ENCODE results near the gene AOX1.
"Not testable (repeated sequence)": the region's sequence is repeated elsewhere in the genome, so short reads cannot be mapped to it uniquely, and the experiment has no call there.

The AOX1 gene

DNA sequence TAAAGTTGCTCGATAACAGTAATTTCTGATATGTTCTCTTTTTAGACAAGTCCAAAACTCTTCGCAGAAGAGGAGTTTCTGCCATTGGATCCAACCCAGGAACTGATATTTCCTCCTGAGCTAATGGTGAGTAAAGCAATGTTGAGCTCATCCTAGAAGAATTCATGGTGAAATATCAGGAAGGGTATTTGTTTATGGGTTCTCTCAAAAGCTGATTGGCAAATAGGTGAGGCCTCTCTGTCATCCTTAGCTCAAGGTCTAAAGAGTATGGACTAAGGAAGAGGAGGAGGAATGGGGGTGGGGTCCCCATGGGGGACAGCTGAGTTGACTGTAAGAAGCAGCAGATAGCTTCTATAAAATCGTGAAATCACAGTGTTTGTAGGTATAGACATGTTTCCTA is 18.2 kb downstream of the AOX1 start:
- DNase-seq: no peak

DNA sequence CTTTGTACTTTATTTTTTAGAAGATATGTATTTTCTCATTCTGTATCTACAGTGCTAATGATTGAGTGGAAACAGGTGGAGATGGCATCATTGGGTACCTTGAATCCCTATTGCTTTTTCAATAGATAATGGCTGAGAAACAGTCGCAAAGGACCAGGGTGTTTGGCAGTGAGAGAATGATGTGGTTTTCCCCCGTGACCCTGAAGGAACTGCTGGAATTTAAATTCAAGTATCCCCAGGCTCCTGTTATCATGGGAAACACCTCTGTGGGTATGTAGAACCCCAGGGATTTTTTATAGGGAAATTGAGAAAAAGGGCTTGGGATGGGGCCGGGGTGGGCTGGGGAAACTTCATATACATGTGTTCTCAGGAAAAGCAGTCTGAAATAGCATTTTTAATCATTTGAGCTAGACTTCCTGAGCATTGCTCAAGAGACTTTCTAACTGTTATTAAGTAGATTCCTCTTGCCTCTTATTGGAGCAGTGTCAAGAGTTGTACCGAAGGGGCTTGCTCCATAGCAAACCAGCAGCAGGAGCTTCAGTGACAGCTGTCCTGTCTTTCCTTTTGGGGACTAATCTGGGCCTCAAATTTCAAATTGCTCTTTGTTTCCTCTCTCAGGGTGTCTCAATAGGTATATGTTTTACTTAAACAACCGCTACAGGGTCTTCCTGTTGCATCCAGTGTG is 18.9 kb downstream of the AOX1 start:
- no peak for DNase-seq

DNA sequence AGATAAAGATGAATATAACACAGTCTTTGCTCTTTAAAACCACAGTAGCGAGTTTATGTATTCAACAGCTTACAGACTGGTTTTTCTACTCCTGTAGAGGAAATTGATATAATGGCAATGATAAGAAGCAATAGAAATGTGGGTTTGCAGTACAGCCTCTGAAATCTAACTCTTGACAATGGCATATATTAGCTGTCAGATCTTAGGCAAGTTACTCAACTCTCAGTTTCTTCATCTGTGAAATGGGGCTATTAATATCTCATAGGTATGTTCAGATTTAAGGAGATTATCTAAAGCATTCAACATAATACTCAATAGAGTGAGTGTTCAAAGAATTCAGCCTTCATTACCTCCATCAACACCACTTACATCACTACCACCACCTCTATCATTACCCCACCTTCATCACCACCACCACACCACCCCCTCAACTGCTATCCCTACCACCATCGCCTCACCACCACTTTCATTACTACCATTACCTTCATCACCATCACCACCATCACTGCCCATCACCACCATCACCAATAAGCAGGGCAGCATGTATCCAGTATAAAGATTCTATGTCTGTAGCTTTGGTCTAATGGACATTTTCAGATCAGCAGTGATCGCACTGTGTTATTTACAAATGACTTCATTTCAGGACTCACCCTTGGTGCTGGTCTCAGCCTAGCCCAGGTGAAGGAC is 22.7 kb downstream of the AOX1 start:
- DNase-seq: no peak

DNA sequence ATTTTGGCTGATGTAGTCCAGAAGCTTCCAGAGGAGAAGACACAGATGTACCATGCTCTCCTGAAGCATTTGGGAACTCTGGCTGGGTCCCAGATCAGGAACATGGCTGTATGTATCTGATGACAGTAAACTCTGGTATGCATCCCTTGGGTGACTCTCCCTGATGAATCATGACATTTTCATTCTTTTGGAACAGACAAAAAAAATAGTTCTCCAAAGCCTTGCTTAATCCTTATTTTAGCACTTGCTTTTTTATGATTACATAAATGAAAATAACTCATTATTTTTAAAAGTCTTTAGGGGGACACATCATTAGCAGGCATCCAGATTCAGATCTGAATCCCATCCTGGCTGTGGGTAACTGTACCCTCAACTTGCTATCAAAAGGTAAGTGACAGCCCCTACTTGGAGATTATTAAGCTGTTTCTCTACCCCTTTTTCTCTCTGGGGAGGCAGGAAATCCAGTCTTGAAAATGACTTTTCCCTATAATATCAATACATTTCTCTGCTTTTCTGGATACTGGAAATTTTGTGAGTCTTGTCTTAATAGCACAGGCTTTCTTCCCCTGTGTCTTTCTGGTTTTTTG is 23.3 kb downstream of the AOX1 start:
- no peak for DNase-seq

DNA sequence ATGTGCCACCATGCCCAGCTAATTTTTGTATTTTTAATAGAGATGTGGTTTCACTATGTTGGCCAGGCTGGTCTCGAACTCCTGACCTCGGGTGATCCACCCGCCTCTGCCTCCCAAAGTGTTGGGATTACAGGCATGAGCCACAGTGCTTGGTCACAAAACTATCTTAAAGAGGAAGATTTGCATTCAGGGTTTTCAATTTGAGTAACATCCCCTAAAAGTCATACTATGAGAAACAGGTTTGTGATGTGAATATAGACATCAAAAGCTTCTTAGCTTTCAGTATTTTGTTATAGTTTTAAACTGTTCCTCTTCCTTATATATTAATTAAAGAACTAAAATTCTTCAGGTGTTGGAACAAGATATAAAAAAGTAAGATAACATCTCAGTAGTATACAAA is 24.4 kb downstream of the AOX1 start:
- DNase-seq: not testable (repeated sequence)

DNA sequence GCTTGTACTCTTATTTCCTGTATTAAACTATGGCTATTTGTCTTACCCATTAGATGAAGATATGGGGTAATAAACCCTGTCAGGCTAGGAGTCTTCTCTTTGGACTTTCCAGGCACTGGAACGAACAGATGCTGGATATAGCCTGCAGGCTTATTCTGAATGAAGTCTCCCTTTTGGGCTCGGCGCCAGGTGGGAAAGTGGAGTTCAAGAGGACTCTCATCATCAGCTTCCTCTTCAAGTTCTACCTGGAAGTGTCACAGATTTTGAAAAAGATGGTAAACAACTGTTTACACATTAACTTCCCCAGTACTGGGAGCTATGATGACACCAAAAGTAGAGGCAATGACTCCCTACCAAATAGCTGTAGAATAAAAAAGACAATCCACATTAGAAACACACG is 27.9 kb downstream of the AOX1 start:
- no peak for DNase-seq

DNA sequence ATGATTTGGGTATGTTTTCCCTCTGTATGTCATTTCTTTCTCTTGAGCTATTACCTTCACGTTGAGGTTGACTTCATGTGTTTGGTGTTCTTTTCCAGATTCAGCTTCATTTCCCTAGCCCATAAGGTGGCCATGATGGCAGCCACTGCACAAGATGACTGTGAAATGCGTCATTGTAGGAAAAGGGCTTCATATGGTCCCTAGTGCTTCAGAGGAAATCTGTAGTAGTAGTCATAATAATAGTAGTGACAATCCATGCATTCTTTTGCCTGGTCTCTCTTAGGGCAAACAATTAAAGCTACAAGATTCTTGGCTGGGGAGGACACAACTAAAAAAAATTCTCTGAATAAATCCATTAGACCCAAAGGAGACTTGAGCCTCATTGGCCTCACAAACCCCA is 28.4 kb downstream of the AOX1 start:
- DNase-seq: no peak

DNA sequence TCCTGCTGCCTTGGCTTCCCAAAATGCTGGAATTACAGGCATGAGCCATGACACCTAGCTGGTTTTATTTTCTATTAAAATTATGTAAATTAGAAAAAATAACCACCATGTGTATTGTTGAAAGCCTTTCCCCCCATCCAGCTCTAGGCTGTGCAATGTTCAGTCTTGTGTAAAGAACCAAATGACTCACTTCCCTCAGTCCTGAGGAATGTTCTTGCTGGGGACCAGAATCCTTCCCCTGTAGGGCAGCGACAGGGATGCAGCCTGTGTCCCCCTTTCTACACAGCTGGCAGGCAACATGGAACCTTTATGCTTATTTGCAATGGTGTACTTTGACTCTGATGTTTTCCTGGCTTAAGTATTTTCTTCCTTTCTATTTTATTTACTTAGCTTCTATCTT is 29.4 kb downstream of the AOX1 start:
- DNase-seq: no peak

DNA sequence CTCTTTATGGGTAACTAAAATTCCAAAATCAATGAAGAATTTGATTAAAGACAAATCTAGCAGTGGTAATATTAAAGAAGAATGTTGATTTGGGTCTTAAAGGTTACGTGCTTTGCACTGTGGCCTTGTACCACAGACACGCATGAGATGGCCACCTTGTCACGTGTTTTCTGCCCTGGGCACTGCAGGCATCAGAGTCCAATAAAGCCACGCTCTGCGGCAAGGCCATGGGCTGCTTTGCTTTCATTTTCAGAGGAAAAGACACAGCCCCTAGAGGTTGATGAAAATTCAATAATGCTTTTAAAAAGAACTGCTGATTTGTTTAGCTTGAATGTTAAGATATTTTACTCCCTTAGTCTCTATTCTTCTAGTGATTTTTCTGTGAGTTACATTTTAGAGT is 30.4 kb downstream of the AOX1 start:
- DNase-seq: no peak

DNA sequence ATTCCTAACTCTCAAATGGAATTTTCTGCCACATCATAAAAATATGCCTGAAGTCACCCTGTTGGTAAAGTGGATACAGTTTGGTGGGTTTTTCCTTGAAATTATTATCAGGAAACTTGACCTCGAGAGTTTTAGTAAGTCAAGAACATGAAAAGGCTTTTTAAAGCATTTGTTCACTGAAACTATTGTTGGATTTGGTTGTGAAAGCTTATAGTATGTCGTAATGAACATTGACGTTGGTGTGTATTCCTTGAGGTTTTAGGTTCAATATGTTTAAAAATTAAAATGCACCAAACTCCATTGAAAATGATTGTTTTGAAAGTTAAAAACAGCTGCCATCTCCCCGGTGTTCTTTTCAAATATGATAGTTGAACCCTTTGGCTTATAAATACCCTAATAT is 30.8 kb downstream of the AOX1 start:
- DNase-seq: no peak

DNA sequence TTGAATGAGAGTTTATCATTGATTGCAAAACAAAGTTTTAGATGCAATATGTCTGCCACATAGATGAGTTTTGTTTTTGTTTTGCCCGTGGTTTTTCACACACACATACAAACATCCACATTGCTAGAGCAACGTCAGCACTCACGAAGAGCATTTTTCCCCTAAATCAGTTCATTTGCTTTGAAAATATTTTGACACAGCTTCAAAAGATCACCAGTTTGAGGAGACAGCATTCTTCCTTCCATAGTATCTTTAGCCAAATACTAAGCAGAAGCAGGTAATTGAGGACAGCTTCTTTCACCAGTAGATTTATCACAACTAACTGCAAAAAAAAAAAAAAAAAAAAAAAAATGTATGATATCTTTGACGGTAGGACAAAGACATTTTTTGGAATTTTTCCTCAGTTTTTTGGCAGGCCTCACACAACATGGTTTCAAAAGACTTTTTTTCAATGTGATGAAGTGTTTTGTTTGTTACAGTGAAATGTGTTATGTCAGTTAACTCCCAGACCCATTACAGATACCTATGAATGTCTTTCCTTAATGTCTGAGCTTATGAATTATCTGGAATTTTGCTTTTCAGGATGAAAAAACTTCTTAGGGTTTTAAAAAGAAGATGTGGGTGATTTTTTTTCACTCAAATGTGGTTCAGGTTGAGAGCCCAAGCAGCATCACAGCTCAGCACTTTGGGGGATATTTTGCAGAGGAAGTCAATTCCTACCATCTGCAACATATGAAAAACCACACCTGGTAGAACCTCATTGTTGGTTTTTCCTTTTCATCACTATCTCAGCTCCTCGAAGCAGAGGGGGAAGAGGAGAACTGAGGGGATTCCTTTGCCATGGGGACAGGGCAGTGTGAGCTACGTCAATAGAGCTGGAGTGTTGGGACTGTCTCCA is 31.6 kb downstream of the AOX1 start:
- no peak for DNase-seq

DNA sequence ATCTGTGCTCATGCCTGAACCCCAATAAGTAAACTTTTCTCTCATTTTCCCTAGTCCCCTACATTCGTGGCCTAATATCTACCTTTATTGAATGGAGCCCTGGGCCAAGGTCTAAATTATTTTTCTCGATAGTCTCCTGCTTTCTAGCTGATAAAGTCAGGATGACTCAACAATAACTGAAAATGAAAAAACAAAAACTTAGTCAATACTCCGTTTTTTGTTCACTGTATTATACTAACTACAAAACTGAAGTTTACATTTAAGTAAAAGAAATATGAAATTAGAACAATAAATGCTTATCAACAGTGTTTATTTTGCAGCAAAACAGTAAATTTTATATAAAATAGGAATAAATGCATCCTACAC is 32.2 kb downstream of the AOX1 start:
- DNase-seq: no peak

DNA sequence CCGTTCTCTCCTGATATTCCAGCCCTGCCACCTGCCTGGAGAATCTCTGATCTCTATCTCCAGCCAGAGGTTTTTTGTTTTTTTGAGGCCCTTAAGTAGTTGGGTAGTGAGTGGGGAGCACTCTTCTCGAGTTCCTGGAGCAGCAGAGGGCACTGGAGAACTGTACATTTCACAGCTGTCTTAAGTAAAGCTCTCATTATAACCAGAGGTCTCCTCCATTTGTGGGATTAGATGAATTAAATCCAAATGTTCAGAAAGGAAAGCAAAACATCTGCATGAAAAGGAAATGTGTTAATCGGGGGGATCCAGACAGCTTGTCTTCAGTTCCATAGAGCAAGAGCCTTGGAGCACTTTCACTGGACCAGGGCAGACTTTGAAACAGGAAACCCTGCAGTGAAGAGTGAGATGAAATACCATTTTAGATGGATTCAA is 32.8 kb downstream of the AOX1 start:
- DNase-seq: peak; percentile 51

DNA sequence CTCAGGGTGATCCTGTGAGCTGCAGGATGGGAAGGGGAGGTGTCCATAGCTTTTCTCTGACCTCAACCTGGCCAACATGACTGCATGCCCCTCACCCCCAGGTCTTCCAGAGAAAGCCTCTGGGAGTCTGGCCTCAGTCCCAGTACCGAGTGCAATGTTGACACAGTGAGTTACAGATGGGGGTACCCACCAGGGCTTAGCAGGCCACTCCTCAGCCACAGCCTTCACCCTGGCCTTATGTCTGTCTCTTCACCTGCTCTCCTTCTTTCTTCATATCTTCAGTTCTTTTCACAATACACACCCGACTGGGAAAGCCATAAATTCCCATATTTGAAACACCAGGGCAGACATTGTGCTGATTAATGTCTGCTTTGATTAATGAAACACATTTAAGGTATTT is 33.5 kb downstream of the AOX1 start:
- no peak for DNase-seq

DNA sequence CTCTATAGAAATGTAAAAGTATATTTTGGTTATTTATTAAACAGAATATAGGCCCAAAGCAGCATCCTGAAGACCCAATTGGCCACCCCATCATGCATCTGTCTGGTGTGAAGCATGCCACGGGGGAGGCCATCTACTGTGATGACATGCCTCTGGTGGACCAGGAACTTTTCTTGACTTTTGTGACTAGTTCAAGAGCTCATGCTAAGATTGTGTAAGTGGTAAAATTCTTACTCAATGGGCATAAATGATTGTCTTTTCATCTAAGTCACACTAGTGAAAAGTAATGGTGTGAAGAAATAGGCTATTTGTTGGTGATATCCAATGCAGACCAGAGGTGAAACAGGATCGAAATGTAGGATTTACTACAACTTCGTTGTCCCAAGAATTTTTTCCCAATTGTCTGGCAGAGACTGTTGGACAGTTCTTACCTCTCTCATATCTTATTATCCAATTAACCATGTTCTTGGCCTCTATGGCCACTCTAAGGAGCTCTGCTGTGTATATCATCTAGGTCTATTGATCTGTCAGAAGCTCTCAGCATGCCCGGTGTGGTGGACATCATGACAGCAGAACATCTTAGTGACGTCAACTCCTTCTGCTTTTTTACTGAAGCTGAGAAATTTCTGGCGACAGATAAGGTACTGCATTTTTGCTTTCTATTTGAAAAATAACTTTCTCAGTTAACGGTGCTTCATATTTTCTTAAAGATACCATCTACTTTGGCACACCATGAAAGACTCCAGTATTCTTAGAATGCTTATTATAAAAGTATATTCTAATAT is 35.0 kb downstream of the AOX1 start:
- no peak for DNase-seq

DNA sequence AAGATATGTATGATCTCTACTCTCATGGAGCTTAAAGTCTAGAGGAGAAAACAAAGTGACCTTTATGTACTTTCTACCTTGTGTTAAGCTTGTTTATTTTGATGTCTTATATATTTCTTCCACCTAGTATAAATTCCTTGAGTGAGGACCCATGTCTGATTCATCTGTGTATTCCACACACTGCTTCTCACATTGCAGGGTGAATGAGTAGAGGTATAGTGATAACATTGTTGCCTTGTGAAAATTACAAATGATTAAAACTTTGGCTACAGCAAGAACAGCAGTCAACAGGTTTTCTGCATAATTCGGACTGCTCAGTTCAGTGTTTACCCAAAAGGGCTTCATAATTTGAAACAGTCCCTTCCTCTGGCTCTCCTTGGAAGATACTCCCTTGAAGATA is 36.3 kb downstream of the AOX1 start:
- DNase-seq: no peak

DNA sequence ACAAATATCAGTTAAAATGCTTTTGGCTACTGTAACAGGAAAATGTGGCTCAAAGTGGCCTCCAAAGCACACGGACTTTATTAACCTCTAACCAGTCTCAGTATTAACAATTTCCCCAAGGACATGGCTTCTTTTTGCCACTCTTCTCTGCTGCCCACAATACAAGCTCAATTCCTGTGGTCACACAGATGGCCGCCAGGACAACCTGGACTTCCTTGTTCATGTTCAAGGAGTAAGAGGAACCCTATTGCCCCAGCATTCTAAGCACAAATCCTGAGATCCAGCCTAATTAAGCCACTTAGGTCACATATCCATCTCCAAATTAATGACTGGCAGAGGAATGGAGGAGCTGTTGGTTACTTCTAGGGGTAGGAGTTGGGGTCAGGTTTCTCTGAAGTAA is 38.2 kb downstream of the AOX1 start:
- DNase-seq: no peak

DNA sequence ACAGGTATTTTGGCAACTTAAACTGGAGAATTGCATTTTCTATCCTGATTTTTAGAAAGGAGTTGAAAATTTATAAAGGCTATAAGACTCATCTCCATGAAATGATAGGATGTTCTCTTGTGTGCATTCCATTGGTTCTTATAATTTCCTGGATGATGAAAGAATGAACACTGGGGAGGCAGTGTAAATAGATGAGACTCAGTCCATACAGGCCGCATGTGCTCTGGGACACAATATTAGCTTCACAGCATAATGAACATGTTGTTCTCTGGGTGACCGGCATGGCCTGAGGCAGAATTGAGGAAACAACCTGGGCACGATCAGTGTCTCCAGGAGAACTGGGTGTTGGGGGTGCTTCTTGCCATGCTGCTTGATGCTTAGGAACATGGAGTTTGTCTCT is 38.8 kb downstream of the AOX1 start:
- no peak for DNase-seq

DNA sequence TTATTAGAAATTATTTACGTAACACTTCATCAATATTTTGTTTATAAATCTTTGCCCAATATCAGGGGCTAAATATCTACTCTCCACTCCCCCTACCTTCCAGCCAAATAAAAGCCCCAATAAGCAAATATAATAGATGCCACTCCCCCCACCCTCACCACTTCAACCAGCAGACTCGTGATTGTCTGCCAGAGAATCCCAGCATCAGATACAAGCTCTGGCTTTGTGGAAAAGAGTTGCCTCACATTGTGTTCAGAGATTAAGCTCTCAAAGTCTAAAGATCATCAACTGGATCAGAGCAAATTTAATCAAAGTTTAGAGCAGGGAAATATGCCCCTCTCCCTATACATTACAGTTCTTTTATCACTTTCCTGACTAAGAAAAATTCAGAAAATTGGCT is 39.5 kb downstream of the AOX1 start:
- no peak for DNase-seq

DNA sequence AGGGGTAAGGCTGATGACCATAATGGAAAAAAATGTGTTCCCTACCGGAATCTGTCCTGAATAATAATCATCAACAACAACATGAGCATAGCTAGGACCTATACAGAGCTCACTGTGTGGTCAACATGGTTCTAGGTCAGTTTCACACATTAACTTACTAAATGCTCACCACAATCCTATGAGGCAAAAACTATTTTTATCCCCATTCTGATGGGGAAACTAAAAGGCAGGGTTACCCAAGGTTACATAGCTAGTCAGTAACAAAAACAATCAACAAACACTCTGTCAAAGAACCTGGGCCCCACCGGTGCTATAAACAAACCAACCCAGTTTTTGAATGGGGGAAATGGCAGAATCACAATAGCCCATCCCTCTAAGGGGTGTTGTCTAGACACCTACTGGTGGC is 40.1 kb downstream of the AOX1 start:
- DNase-seq: no peak

DNA sequence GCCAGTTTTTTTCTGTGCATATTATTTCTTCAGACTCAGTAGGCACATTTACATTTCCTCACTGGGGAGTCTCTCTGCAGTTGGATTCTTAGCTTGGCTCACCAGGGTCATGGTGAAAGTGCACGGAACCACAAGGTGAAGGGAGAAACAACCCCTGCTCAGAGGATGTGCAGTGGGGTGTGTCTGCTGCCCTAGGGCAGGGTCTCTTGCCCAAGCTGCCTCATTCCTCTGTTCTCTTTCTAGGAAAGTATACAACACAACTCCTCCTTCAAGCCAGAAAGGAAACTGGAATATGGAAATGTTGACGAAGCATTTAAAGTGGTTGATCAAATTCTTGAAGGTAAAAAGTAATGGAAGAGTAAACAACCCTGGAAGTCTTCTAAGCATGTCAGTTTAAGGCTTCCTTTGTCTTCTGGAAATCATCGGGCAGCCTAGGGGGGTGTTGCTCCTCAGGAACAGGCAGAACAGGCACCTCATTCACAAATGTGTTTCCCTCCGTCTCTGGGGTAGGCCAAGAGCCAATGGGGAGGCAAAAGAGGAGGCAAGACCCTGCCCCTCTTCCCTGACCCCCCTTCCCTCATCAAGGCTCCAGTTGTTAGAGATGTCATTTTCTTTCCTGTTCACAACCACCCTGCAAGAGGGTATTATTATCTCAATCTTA is 41.4 kb downstream of the AOX1 start:
- DNase-seq: no peak

DNA sequence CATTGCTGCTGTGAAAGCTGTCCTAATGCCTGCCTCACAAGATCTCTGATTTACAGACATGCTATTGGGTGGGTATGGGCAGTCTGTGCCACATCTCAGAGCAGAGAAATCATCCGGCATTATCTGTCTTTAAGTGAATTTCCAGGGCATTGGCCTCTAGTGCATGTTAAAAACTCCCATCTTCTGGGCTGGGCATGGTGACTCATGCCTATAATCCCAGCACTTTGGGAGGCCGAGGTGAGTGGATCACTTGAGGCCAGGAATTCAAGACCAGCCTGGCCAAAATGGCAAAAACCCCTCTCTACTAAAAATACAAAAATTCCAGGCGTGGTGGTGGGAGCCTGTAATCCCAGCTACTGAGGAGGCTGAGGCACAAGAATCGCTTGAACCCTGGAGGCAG is 42.6 kb downstream of the AOX1 start:
- DNase-seq: not testable (repeated sequence)

Measured in GDM1 (cell line).